ENCODE measurements around the gene NRM. TPM values are rescaled to one million over a fixed set of nuclear protein-coding genes. Genes with fewer than 3 reads are reported as not detected.
A peak's percentile ranks its signal among the peaks of the same experiment; 100 is the strongest.

The NRM gene, protein sequence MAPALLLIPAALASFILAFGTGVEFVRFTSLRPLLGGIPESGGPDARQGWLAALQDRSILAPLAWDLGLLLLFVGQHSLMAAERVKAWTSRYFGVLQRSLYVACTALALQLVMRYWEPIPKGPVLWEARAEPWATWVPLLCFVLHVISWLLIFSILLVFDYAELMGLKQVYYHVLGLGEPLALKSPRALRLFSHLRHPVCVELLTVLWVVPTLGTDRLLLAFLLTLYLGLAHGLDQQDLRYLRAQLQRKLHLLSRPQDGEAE
- 10 to 100 TPM; 26.0 to 36.9 TPM for total RNA-seq

- peak; percentile 55 for ATAC-seq (replicated peaks)
Measured at GRCh38 chr6:30690403-30691207, at the start of gene NRM. Gene NRM, minus strand, starts transcription at chr6:30690984. Its CDS starts 10 bp downstream, at chr6:30690974.

DNA sequence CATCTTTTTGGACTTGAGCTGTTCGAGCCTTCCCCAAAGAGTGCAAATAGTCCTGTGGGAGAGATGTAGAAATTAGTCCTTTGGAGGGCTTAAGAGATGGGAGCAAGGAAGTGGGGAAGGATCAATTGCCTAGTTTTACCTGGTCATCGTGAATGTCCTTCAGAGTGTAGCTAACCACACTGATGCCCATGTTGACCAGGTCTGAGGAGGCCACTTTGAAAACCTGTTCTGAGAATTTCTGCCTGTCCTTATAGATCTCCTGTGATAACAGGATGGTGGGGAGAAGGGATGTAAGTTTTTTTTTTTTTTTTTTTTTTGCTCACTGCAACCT lies 49.7 kb upstream of the NRM start:
- Mint-ChIP-seq H3K4me3 (peak overlapping the region; percentile 86), H3K27ac (peak overlapping the region; percentile 95), H3K9me3 (peaks cover 3% of the 10 kb centered on the region), H3K36me3 (ENCODE audit: low read depth) (peaks cover 95% of the 10 kb centered on the region), H3K4me1 (peaks cover 51% of the 10 kb centered on the region), H3K27me3 (no peaks in the 10 kb centered on the region)
- no peak for ATAC-seq (replicated peaks)

More at GRCh38 chr6:30690403-30691207, at the start of gene NRM:
- H3K27ac Mint-ChIP-seq: peak within 1 kb of the TSS; percentile 97
- H3K4me3 Mint-ChIP-seq: peak within 1 kb of the TSS; percentile 98
- peaks cover 23% of the 10 kb centered on the region for H3K4me1 Mint-ChIP-seq
- H3K27me3 Mint-ChIP-seq: no peaks in the 10 kb centered on the region
- peaks cover 37% of the 10 kb centered on the region for H3K36me3 Mint-ChIP-seq (ENCODE audit: low read depth)
- no peaks in the 10 kb centered on the region for H3K9me3 Mint-ChIP-seq

- H3K4me3 Mint-ChIP-seq: peak overlapping the region; percentile 86
- H3K4me1 Mint-ChIP-seq: peaks cover 52% of the 10 kb centered on the region
- peaks cover 97% of the 10 kb centered on the region for H3K36me3 Mint-ChIP-seq (ENCODE audit: low read depth)
- no peak overlapping the region for H3K27ac Mint-ChIP-seq
- peaks cover 3% of the 10 kb centered on the region for H3K9me3 Mint-ChIP-seq
- no peak for ATAC-seq (replicated peaks)
- no peaks in the 10 kb centered on the region for H3K27me3 Mint-ChIP-seq
Measured at GRCh38 chr6:30738532-30738931, 47.7 kb upstream of the NRM start.

DNA sequence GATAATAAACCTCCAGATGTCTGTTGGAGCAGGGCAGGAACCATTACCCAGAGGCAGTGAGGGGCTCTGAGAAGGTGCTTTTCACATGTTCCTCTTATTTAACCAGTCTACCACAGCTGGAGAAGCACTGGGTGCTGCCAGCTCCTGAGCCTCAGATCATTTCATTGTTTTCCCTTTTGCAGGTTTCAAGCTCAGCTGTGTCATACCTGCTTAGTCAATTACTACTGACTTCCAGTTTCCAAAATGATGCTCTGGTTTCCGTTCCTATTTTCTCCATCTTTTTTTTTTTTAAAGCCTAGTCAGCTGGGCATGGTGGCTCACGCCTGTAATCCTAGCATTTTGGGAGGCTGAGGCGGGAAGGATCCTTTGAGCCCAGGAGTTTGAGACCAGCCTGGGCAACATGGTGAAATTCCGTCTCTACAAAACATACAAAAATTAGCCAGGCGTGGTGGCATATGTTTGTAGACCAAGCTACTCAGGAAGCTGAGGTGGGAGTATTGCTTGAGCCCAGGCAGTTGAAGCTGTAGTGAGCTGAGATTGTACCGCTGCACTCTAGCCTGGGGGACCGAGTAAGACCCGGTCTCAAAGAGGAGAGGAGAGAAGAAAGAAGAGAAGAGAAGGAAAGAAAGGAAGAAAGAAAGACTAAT lies 45.0 kb upstream of the NRM start:
- ATAC-seq (replicated peaks): peak; percentile 54
- peaks cover 50% of the 10 kb centered on the region for H3K4me1 Mint-ChIP-seq

GRCh38 chr6:30732237-30732943 lies 41.6 kb upstream of the NRM start:
- no peak for ATAC-seq (replicated peaks)
- Mint-ChIP-seq H3K27me3 (no peaks in the 10 kb centered on the region), H3K4me1 (peaks cover 40% of the 10 kb centered on the region), H3K4me3 (peak overlapping the region; percentile 26), H3K36me3 (ENCODE audit: low read depth) (peaks cover 98% of the 10 kb centered on the region), H3K27ac (no peak overlapping the region), H3K9me3 (peaks cover 3% of the 10 kb centered on the region)

More for the DNA sequence above, 45.0 kb upstream of the NRM start:
- H3K4me3 Mint-ChIP-seq: peak overlapping the region; percentile 86
- peaks cover 96% of the 10 kb centered on the region for H3K36me3 Mint-ChIP-seq (ENCODE audit: low read depth)
- peak overlapping the region; percentile 96 for H3K27ac Mint-ChIP-seq
- H3K27me3 Mint-ChIP-seq: no peaks in the 10 kb centered on the region
- H3K9me3 Mint-ChIP-seq: peaks cover 3% of the 10 kb centered on the region

GRCh38 chr6:30730601-30731435 lies 40.0 kb upstream of the NRM start:
- Mint-ChIP-seq H3K4me1 (peaks cover 26% of the 10 kb centered on the region), H3K27ac (peak overlapping the region; percentile 5), H3K27me3 (no peaks in the 10 kb centered on the region), H3K4me3 (peak overlapping the region; percentile 60), H3K9me3 (no peaks in the 10 kb centered on the region), H3K36me3 (ENCODE audit: low read depth) (peaks cover 98% of the 10 kb centered on the region)
- peak; percentile 65 for ATAC-seq (replicated peaks)

GRCh38 chr6:30727920-30728553 lies 37.3 kb upstream of the NRM start:
- H3K27ac Mint-ChIP-seq: peak overlapping the region; percentile 32
- no peak for ATAC-seq (replicated peaks)
- H3K27me3 Mint-ChIP-seq: no peaks in the 10 kb centered on the region
- peaks cover 39% of the 10 kb centered on the region for H3K4me1 Mint-ChIP-seq
- H3K36me3 Mint-ChIP-seq (ENCODE audit: low read depth): peaks cover 100% of the 10 kb centered on the region
- no peak overlapping the region for H3K4me3 Mint-ChIP-seq
- no peaks in the 10 kb centered on the region for H3K9me3 Mint-ChIP-seq

- Mint-ChIP-seq H3K9me3 (no peaks in the 10 kb centered on the region), H3K4me1 (peaks cover 39% of the 10 kb centered on the region), H3K36me3 (ENCODE audit: low read depth) (peaks cover 100% of the 10 kb centered on the region), H3K4me3 (peak overlapping the region; percentile 27), H3K27me3 (no peaks in the 10 kb centered on the region), H3K27ac (no peak overlapping the region)
- ATAC-seq (replicated peaks): no peak
Measured at GRCh38 chr6:30726506-30727413, 36.0 kb upstream of the NRM start.

DNA sequence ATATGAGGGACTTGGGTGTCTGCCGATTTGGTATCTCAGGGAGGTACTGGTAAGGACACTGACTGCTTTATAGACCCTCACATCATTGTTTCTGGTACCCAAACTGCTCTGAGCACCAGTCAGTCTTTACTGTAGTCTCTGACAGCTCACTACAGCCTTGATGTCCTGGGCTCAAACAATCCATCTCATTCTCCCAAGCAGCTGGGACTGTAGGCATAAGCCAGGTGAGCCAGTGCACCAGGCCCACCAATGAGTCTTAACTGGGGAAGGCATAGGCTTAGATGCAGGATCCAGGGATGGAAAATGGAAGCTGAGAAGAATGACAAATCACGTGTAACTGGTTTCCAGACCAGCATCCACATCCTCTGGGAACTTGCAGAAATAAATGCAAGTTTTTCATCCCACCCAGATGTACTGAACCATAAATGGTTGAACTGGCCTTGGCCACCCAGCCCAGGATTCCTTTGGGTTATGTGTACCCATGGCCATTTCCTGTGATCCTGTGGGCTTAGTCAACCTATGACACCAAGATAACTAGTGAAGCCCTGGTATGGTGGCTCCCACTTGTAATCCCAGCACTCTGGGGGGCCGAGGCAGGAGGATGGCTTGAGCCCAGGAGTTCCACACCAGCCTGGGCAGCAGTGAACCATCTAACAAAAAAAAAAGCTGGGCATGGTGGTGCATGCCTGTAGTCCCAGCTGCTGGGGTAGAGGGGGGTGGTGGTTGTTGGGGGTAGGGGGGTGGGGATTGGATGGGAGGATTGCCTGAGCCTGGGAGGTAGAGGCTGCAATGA lies 35.1 kb upstream of the NRM start:
- Mint-ChIP-seq H3K9me3 (no peaks in the 10 kb centered on the region), H3K4me1 (peaks cover 37% of the 10 kb centered on the region), H3K36me3 (ENCODE audit: low read depth) (peaks cover 100% of the 10 kb centered on the region), H3K27ac (no peak overlapping the region), H3K27me3 (no peaks in the 10 kb centered on the region), H3K4me3 (peak overlapping the region; percentile 99)
- ATAC-seq (replicated peaks): no peak

- no peak for ATAC-seq (replicated peaks)
- peaks cover 100% of the 10 kb centered on the region for H3K36me3 Mint-ChIP-seq (ENCODE audit: low read depth)
- peak overlapping the region; percentile 83 for H3K27ac Mint-ChIP-seq
- no peaks in the 10 kb centered on the region for H3K9me3 Mint-ChIP-seq
- peaks cover 30% of the 10 kb centered on the region for H3K4me1 Mint-ChIP-seq
- no peaks in the 10 kb centered on the region for H3K27me3 Mint-ChIP-seq
- peak overlapping the region; percentile 99 for H3K4me3 Mint-ChIP-seq
Measured at GRCh38 chr6:30724906-30725667, 34.3 kb upstream of the NRM start.
